HG03039 (cell line): ENCODE data around the gene DKC1.
"Not testable (repeated sequence)": the region's sequence is repeated elsewhere in the genome, so short reads cannot be mapped to it uniquely, and the experiment has no call there.

Source experiments
- ATAC-seq: cut with Tn5 transposase; IDR thresholded peaks from one replicate; pipeline ENCODE4 v1.9.1; 2021; ENCODE audit warnings: mild to moderate bottlenecking, moderate library complexity; ENCODE audit not compliant: unreplicated experiment

The DKC1 gene

GRCh38 chrX:154785716-154786115 lies 23.1 kb downstream of the DKC1 start:
- ATAC-seq = no peak

GRCh38 chrX:154791467-154791866 lies 28.8 kb downstream of the DKC1 start:
- no peak for ATAC-seq

GRCh38 chrX:154791939-154792338 lies 29.3 kb downstream of the DKC1 start:
- no peak for ATAC-seq

GRCh38 chrX:154793084-154793795 lies 30.6 kb downstream of the DKC1 start:
- ATAC-seq = no peak

GRCh38 chrX:154795016-154795415 lies 32.4 kb downstream of the DKC1 start:
- ATAC-seq = no peak

GRCh38 chrX:154797006-154797405 lies 34.3 kb downstream of the DKC1 start:
- ATAC-seq = no peak

- ATAC-seq = no peak
Observed at GRCh38 chrX:154799556-154800348, 37.1 kb downstream of the DKC1 start.

DNA sequence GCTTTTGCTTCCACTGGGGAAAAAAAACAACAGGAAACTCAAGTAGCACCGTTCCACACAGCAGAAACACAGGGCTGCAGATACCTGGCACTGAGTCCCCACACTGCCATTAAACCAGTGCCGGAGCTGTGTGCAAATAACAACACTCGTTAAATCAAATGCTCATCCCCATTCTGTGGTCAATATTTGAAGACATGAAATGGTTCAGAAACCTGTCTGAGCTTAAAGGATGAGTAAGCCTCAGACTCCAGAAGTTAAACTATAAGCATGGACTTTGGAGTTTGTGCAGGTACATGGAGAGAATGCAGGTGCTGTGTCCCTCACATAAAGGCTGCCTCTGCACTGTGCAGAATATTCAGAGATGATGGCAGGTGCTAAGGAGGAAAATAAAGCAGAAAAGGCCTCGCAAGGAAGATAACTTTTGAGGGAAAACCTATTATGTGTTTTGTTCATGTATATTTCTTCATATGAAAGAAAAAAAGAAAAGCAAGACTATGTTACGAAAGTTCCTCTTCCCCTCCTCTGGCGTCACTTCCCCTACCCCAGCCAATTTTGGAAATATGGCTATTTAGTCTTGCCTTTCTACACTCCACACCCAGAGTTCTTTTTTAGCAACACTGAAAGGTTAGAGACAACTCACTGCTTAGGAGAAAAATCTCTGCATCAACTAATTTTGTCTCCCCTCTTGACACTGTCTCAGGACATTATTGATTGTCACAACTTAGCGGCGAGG lies 38.0 kb downstream of the DKC1 start:
- no peak for ATAC-seq

- ATAC-seq = no peak
Observed at GRCh38 chrX:154802947-154803346, 40.3 kb downstream of the DKC1 start.

- no peak for ATAC-seq
Observed at GRCh38 chrX:154804261-154804956, 41.7 kb downstream of the DKC1 start.

DNA sequence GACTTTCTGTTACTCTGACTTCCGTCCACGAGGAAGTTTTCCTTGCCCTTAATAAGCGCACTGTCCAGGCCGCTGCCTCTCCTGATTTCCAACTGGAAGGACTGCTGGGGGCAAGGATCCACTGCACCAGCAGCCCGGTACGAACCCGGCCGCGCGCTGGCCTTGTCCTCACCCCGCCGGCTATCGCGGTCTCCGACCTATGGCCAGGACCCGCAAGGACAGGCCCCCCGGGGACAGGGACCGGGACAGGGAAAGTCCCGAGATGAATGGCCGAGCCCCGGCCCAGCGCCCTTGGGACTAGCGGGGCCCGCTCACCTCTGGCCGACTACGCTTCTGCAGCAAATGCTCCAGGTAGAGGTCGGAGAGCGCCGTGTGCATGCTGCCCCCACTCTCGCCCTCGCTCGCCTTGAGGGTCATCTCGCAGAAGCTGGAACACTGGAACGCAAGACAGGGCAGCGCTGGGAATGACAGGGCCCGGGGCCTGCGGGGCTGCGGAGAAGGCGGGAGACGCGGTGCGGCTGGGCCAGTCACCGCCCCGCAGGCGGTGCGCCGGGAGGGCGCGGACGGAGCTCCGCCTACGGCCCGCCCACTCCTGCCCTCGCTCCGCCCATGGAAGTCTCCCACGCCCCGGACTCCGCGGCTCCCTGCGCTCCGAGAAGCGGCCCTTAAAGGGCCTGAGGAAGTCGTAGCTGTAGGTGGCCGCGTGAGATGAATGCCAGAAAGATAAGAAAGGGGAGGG lies 42.5 kb downstream of the DKC1 start, which contains the start of gene MPP1:
Gene MPP1 (minus strand): TSS at position 529 of the 739 bp plus-strand sequence. CDS start 112 bp downstream, at position 417.
- ATAC-seq = peak; percentile 91

- ATAC-seq = no peak
Observed at GRCh38 chrX:154805696-154806091, 43.0 kb downstream of the DKC1 start.

GRCh38 chrX:154806837-154807501 lies 44.3 kb downstream of the DKC1 start:
- no peak for ATAC-seq

- no peak for ATAC-seq
Observed at GRCh38 chrX:154809939-154810665, 47.4 kb downstream of the DKC1 start.

- ATAC-seq = no peak
Observed at GRCh38 chrX:154812341-154813101, 49.9 kb downstream of the DKC1 start.

GRCh38 chrX:154813801-154814200 lies 51.1 kb downstream of the DKC1 start:
- ATAC-seq = no peak

DNA sequence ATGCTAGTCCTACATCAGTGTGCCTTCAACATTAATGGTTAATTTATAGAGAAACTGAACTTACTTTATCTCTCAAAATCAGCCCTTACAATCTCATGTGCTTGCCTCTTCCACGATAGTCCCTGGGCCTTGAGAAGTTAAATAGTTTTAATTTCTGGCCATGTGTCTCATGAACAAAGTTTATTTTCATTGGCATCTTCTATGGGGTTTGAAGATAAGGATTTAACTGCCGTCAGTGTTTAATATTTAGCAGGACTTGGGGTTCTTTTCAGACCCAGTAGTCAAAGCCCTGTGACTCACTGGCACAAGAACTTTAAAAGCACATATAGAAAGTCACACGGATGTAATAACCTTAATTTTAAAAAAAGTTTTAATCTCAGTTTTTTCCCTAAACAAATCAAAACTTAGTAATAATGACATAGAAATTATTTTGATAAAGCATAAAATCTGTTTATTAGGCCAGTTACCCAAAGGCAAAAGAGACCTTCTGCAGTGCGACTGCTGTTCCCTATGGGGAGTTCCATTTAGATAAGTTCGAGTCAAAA lies 52.7 kb downstream of the DKC1 start:
- no peak for ATAC-seq

- ATAC-seq = not testable (repeated sequence)
Observed at GRCh38 chrX:154816326-154816898, 53.7 kb downstream of the DKC1 start.
